HepG2 (cell line): ENCODE data around the gene LGI4. TPM values are rescaled to one million over a fixed set of nuclear protein-coding genes. Genes with fewer than 3 reads are reported as not detected.

ENCODE experiments used
- AHR ChIP-seq: IDR thresholded peaks from 2 replicates; pipeline ENCODE4 v1.6.1; 2018; ENCODE audit warnings: missing genetic modification reagents, missing compliant biosample characterization
- ATAD3A ChIP-seq: sonication (generic); formaldehyde crosslinking; IDR thresholded peaks from 2 replicates; pipeline ENCODE4 v1.4.0; 2020; ENCODE audit warnings: missing genetic modification reagents
- MIXL1 ChIP-seq: IDR thresholded peaks from 2 replicates; pipeline ENCODE4 v1.6.1; 2016
- NRL ChIP-seq: sonication (generic); formaldehyde crosslinking; IDR thresholded peaks from 2 replicates; pipeline ENCODE4 v1.5.0; 2020; ENCODE audit warnings: missing genetic modification reagents, mild to moderate bottlenecking, moderate library complexity, borderline replicate concordance
- POLR2AphosphoS2 ChIP-seq: IDR thresholded peaks from 2 replicates; pipeline ENCODE4 v1.6.1; 2011; ENCODE audit warnings: low read depth, low read length, improper control_type of control experiment
- RARG ChIP-seq: sonication (generic); formaldehyde crosslinking; IDR thresholded peaks from 2 replicates; pipeline ENCODE4 v1.4.0; 2020; ENCODE audit warnings: low read depth, mild to moderate bottlenecking, missing genetic modification reagents
- RFX1 ChIP-seq: fragments of 450-650 bp; IDR thresholded peaks from 2 replicates; pipeline ENCODE4 v1.6.1; 2017
- SETDB1 ChIP-seq: sonication (generic); formaldehyde crosslinking; IDR thresholded peaks from 2 replicates; pipeline ENCODE4 v1.5.1; 2020; ENCODE audit warnings: missing genetic modification reagents, mild to moderate bottlenecking, borderline replicate concordance
- SOX6 ChIP-seq, 2 experiments: fragments of 450-650 bp in 1 of 2; sonication (generic) in 1 of 2; formaldehyde crosslinking in 1 of 2; IDR thresholded peaks; 2 replicates each; pipeline versions ENCODE4 v1.4.0 to v1.6.1; 2017 to 2020; ENCODE audit warnings: antibody characterized with exemption in 1 of 2, mild to moderate bottlenecking in 1 of 2, missing genetic modification reagents in 1 of 2
- U2AF1 ChIP-seq: fragments of 200-400 bp; formaldehyde crosslinking; optimal IDR thresholded peaks from 2 replicates; pipeline ENCODE3; 2017; ENCODE audit warnings: mild to moderate bottlenecking, low read depth, low read length
- ZFP91 ChIP-seq: sonication (generic); formaldehyde crosslinking; IDR thresholded peaks from 2 replicates; pipeline ENCODE4 v1.9.0; 2022; ENCODE audit warnings: missing genetic modification reagents, mild to moderate bottlenecking, borderline replicate concordance
- ZNF121 ChIP-seq: sonication (generic); formaldehyde crosslinking; IDR thresholded peaks from 2 replicates; pipeline ENCODE4 v1.5.0; 2020; ENCODE audit warnings: mild to moderate bottlenecking, missing genetic modification reagents
- ZNF143 ChIP-seq: sonication (generic); formaldehyde crosslinking; IDR thresholded peaks from 2 replicates; pipeline ENCODE4 v1.4.0; 2020; ENCODE audit warnings: missing genetic modification reagents
- ZNF292 ChIP-seq: sonication (generic); formaldehyde crosslinking; IDR thresholded peaks from 2 replicates; pipeline ENCODE4 v1.8.1; 2022; ENCODE audit warnings: mild to moderate bottlenecking, low read depth, missing genetic modification reagents, borderline replicate concordance
- ZNF383 ChIP-seq: sonication (generic); formaldehyde crosslinking; IDR thresholded peaks from 2 replicates; pipeline ENCODE4 v1.4.0; 2020; ENCODE audit warnings: missing genetic modification reagents, mild to moderate bottlenecking, borderline replicate concordance
- ZNF530 ChIP-seq: sonication (generic); formaldehyde crosslinking; IDR thresholded peaks from 2 replicates; pipeline ENCODE4 v1.5.0; 2020; ENCODE audit warnings: low read depth, mild to moderate bottlenecking, missing genetic modification reagents
- ZNF556 ChIP-seq: sonication (generic); formaldehyde crosslinking; IDR thresholded peaks from 2 replicates; pipeline ENCODE4 v1.4.0; 2020; ENCODE audit warnings: mild to moderate bottlenecking, missing genetic modification reagents, borderline replicate concordance
- ZNF558 ChIP-seq: sonication (generic); formaldehyde crosslinking; IDR thresholded peaks from 2 replicates; pipeline ENCODE4 v1.9.0; 2022; ENCODE audit warnings: mild to moderate bottlenecking, missing genetic modification reagents, borderline replicate concordance
- ZNF749 ChIP-seq: sonication (generic); formaldehyde crosslinking; IDR thresholded peaks from 2 replicates; pipeline ENCODE4 v1.8.0; 2022; ENCODE audit warnings: mild to moderate bottlenecking, missing genetic modification reagents, moderate library complexity, borderline replicate concordance
- ZNF816 ChIP-seq: sonication (generic); formaldehyde crosslinking; IDR thresholded peaks from 2 replicates; pipeline ENCODE4 v1.8.0; 2022; ENCODE audit warnings: missing genetic modification reagents, mild to moderate bottlenecking, borderline replicate concordance
- ZNF891 ChIP-seq: sonication (generic); formaldehyde crosslinking; IDR thresholded peaks from 2 replicates; pipeline ENCODE4 v1.5.0; 2020; ENCODE audit warnings: mild to moderate bottlenecking, missing genetic modification reagents
- ZSCAN21 ChIP-seq: sonication (generic); formaldehyde crosslinking; IDR thresholded peaks from 2 replicates; pipeline ENCODE4 v1.8.0; 2022; ENCODE audit warnings: mild to moderate bottlenecking, missing genetic modification reagents, moderate library complexity, borderline replicate concordance
- polyA plus RNA-seq, 8 experiments: library from polyadenylated mRNA; depleted of rRNA in 3 of 8; stranded (reverse) in 7 of 8; unstranded in 1 of 8; fragments of >200 nt; fragmentation: Illumina TruSeq in 4 of 8; extraction: Trizol in 4 of 8; gene quantifications; 2 replicates each; pipeline versions ENCODE4 v1.2.1 to v1.2.3, GENCODE V29; 2011 to 2016; ENCODE audit warnings: low read depth in 4 of 8, missing spikeins in 1 of 8, mixed read lengths in 1 of 8; ENCODE audit not compliant: insufficient read depth in 1 of 8
- total RNA-seq, 5 experiments: library from RNA; depleted of rRNA; stranded (reverse); fragments of >200 nt; fragmentation: Illumina TruSeq; extraction: Trizol; gene quantifications; 2 replicates each; pipeline ENCODE4 v1.2.3, GENCODE V29; 2016; ENCODE audit warnings: low read depth in 1 of 5
- TF ChIP-seq, protein P1 (sequence below): sonication (generic); formaldehyde crosslinking; IDR thresholded peaks from 2 replicates; pipeline ENCODE4 v1.8.1; 2022; ENCODE audit warnings: low read depth, mild to moderate bottlenecking, missing genetic modification reagents
- TF ChIP-seq, protein P2 (sequence below): sonication (generic); formaldehyde crosslinking; IDR thresholded peaks from 2 replicates; pipeline ENCODE4 v1.5.0; 2020; ENCODE audit warnings: mild to moderate bottlenecking, missing genetic modification reagents, borderline replicate concordance

The LGI4 gene
- total and polyA plus RNA-seq, 2 of the 13 experiments (the other 11 are each of a cell fraction or from before 2014, with no cell fraction given): 2.8 TPM; not detected in 1

DNA sequence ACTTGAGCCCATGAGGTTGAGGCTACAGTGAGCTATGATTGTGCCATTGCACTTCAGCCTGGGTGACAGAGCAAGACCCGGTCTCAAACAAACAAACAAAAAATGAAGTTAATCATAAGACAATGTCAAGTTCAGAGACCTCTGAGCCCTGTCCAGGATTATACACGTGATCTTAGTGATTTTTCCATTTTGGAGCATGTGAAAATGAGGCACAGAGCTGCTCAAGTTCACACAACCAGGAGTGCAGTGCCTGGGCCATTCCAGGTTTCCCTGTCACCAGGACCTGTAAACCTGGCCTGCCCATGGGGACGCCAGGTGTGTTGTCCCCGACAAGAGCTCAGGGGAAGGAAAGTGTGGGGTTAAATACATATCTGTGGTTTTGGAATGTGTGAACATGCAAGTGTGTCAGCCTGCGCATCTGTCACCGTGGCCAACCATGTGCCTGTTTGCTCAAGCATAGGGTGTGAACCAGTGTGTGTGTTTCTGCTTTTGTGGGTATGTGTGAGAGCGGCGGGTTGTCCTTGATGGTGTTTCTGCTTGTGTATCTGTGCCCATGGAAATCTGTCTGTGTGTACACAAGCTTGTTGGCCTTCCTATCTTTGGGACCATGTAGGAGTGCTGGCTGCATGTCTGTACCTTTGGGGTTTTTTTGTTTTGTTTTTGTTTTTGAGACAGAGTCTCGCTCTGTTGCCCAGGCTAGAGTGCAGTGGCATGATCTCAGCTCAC lies 2.3 kb upstream of the LGI4 start (continued):
- TF ChIP-seq ZNF121 (CRISPR knock-in tag) (peak; percentile 91), ZNF383 (CRISPR knock-in tag) (no peak), ZNF891 (CRISPR knock-in tag) (no peak), ZNF558 (CRISPR knock-in tag) (no peak), POLR2AphosphoS2 (no peak), ZNF556 (0 out of 2 replicates have a peak, but pooled peaks have one; percentile 42), ZNF292 (CRISPR knock-in tag) (no peak), MIXL1 (no peak), RARG (CRISPR knock-in tag) (no peak), ZNF143 (CRISPR knock-in tag) (no peak), SETDB1 (CRISPR knock-in tag) (no peak), ZNF816 (CRISPR knock-in tag) (no peak), NRL (CRISPR knock-in tag) (no peak), RFX1 (no peak; the same call in 1 of the 2 replicates), U2AF1 (no peak), ZFP91 (CRISPR knock-in tag) (peak; percentile 24; the same call in 1 of the 2 replicates), SOX6 (IDR thresholded peaks at IDR 0.05) (no peak), SOX6 (CRISPR knock-in tag; IDR thresholded peaks at IDR 0.05) (peak; percentile 84), ZNF749 (no peak), ATAD3A (no peak), AHR (CRISPR knock-in tag) (no peak), ZNF530 (CRISPR knock-in tag) (no peak), ZSCAN21 (CRISPR knock-in tag) (peak; percentile 50; the same call in 1 of the 2 replicates)
- TF ChIP-seq, protein P1, sequence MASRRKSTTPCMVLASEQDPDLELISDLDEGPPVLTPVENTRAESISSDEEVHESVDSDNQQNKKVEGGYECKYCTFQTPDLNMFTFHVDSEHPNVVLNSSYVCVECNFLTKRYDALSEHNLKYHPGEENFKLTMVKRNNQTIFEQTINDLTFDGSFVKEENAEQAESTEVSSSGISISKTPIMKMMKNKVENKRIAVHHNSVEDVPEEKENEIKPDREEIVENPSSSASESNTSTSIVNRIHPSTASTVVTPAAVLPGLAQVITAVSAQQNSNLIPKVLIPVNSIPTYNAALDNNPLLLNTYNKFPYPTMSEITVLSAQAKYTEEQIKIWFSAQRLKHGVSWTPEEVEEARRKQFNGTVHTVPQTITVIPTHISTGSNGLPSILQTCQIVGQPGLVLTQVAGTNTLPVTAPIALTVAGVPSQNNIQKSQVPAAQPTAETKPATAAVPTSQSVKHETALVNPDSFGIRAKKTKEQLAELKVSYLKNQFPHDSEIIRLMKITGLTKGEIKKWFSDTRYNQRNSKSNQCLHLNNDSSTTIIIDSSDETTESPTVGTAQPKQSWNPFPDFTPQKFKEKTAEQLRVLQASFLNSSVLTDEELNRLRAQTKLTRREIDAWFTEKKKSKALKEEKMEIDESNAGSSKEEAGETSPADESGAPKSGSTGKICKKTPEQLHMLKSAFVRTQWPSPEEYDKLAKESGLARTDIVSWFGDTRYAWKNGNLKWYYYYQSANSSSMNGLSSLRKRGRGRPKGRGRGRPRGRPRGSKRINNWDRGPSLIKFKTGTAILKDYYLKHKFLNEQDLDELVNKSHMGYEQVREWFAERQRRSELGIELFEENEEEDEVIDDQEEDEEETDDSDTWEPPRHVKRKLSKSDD (CRISPR knock-in tag): 0 out of 2 replicates have a peak, but pooled peaks have one; percentile 31
- TF ChIP-seq, protein P2, sequence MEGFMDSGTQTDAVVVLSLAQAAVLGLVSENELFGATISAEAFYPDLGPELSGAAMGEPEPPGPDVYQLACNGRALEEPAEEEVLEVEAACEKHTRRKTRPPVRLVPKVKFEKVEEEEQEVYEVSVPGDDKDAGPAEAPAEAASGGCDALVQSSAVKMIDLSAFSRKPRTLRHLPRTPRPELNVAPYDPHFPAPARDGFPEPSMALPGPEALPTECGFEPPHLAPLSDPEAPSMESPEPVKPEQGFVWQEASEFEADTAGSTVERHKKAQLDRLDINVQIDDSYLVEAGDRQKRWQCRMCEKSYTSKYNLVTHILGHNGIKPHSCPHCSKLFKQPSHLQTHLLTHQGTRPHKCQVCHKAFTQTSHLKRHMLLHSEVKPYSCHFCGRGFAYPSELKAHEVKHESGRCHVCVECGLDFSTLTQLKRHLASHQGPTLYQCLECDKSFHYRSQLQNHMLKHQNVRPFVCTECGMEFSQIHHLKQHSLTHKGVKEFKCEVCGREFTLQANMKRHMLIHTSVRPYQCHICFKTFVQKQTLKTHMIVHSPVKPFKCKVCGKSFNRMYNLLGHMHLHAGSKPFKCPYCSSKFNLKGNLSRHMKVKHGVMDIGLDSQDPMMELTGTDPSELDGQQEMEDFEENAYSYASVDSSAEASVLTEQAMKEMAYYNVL: peak; percentile 73; the same call in 1 of the 2 replicates
